Breast epithelium (tissue), 3 donors: Measurements from ENCODE around the gene NAV2.

ENCODE experiments used
- POLR2AphosphoS5 ChIP-seq, 3 donors: sonication (generic); formaldehyde crosslinking; IDR thresholded peaks; one replicate each; pipeline ENCODE4 v1.6.1; 2017; ENCODE audit warnings: antibody characterized with exemption in 3 of 3
- TF ChIP-seq, protein P1 (sequence below), 3 donors: fragments of 450-650 bp; IDR thresholded peaks; one replicate each; pipeline ENCODE4 v1.5.1; 2016 to 2017; ENCODE audit warnings: antibody characterized with exemption in 3 of 3, mild to moderate bottlenecking in 3 of 3, moderate library complexity in 3 of 3

DNA sequence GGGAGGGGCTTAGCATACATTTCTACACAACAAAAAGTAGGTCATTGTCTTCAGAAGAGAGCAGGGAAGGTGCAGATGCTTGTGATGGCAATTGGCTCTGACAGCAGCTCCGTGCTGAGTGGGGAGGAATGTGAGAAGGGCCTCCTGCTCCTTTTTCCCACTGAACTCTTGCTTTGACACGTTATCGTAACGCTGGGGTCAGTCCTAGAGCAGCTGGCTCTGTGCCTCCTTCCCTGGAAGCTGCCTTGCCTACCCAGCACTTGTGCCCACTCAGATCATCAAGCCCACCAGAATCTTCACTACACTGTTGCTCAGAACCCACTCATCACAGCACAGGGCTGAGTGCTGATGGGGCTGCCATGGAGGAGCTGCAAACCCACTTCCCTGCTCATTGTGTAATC lies 14.9 kb upstream of the NAV2 start:
- TF ChIP-seq POLR2AphosphoS5 (IDR thresholded peaks at IDR 0.05), result no peak
- TF ChIP-seq, protein P1, sequence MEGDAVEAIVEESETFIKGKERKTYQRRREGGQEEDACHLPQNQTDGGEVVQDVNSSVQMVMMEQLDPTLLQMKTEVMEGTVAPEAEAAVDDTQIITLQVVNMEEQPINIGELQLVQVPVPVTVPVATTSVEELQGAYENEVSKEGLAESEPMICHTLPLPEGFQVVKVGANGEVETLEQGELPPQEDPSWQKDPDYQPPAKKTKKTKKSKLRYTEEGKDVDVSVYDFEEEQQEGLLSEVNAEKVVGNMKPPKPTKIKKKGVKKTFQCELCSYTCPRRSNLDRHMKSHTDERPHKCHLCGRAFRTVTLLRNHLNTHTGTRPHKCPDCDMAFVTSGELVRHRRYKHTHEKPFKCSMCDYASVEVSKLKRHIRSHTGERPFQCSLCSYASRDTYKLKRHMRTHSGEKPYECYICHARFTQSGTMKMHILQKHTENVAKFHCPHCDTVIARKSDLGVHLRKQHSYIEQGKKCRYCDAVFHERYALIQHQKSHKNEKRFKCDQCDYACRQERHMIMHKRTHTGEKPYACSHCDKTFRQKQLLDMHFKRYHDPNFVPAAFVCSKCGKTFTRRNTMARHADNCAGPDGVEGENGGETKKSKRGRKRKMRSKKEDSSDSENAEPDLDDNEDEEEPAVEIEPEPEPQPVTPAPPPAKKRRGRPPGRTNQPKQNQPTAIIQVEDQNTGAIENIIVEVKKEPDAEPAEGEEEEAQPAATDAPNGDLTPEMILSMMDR (IDR thresholded peaks at IDR 0.05), result no peak
